Measurements from ENCODE around the gene SEMA6A. TPM values are rescaled to one million over a fixed set of nuclear protein-coding genes. Genes with fewer than 3 reads are reported as not detected.

SEMA6A gene
- total RNA-seq, 2 donors from 2014 or later, result 79.6 to 328 TPM

GRCh38 chr5:116539222-116539621 is 35.4 kb downstream of the SEMA6A start:
- DNase-seq, result no peak
- H3K27me3 Mint-ChIP-seq (ENCODE audit: insufficient read depth), result no peaks in the 10 kb centered on the region
- H3K9me3 ChIP-seq (ENCODE audit: control insufficient read depth, low read length), result peaks cover 4% of the 10 kb centered on the region
- no peak overlapping the region for H3K27ac ChIP-seq (ENCODE audit: low read depth, low read length)
- H3K4me3 Mint-ChIP-seq, result no peak overlapping the region
- H3K27me3 ChIP-seq (ENCODE audit: control insufficient read depth, insufficient read depth, low read length, poor library complexity, severe bottlenecking), result no peaks in the 10 kb centered on the region
- 81 to 96% methylated on average over 2 of the region's 3 CpGs for WGBS, 2 experiments (ENCODE audit: insufficient coverage in 1 of 2, insufficient read length in 1 of 2)
- no peak overlapping the region for H3K27ac Mint-ChIP-seq
- H3K36me3 ChIP-seq (ENCODE audit: control insufficient read depth, insufficient read depth, low read length), result no peaks in the 10 kb centered on the region
- H3K9ac ChIP-seq (ENCODE audit: extremely low read depth, low read length, poor library complexity, severe bottlenecking), result no peak overlapping the region
- H3K4me1 Mint-ChIP-seq, result peaks cover 57% of the 10 kb centered on the region
- TF ChIP-seq CTCF (conservative IDR thresholded peaks at IDR 0.05), result no peak
- H3K4me3 ChIP-seq (ENCODE audit: low read length), result no peak overlapping the region
- no peaks in the 10 kb centered on the region for H3K9me3 Mint-ChIP-seq
- H3K4me1 ChIP-seq (ENCODE audit: control insufficient read depth, insufficient read depth, low read length), result peaks cover 2% of the 10 kb centered on the region
- H3K36me3 Mint-ChIP-seq (ENCODE audit: low read depth), result peaks cover 11% of the 10 kb centered on the region

- Histone ChIP-seq H3K9me3 (ENCODE audit: control insufficient read depth, low read length) (no peaks in the 10 kb centered on the region), H3K4me3 (ENCODE audit: low read length) (no peak overlapping the region), H3K9ac (ENCODE audit: extremely low read depth, low read length, poor library complexity, severe bottlenecking) (no peak overlapping the region), H3K36me3 (ENCODE audit: control insufficient read depth, insufficient read depth, low read length) (no peaks in the 10 kb centered on the region), H3K4me1 (ENCODE audit: control insufficient read depth, insufficient read depth, low read length) (peaks cover 2% of the 10 kb centered on the region), H3K27ac (ENCODE audit: low read depth, low read length) (peak overlapping the region; percentile 47), H3K27me3 (ENCODE audit: control insufficient read depth, insufficient read depth, low read length, poor library complexity, severe bottlenecking) (no peaks in the 10 kb centered on the region)
- Mint-ChIP-seq H3K4me1 (peaks cover 54% of the 10 kb centered on the region), H3K27ac (peak overlapping the region; percentile 63), H3K9me3 (no peaks in the 10 kb centered on the region), H3K36me3 (ENCODE audit: low read depth) (peaks cover 9% of the 10 kb centered on the region), H3K4me3 (no peak overlapping the region), H3K27me3 (ENCODE audit: insufficient read depth) (no peaks in the 10 kb centered on the region)
- no peak for DNase-seq
- TF ChIP-seq CTCF (conservative IDR thresholded peaks at IDR 0.05), result no peak
- 78 to 89% methylated on average over 10 to 11 of the region's 11 CpGs for WGBS, 2 experiments (ENCODE audit: insufficient coverage in 1 of 2, insufficient read length in 1 of 2)
Measured at GRCh38 chr5:116536316-116537083, 38.1 kb downstream of the SEMA6A start.

GRCh38 chr5:116534964-116535651 is 39.5 kb downstream of the SEMA6A start:
- Histone ChIP-seq H3K36me3 (ENCODE audit: control insufficient read depth, insufficient read depth, low read length) (no peaks in the 10 kb centered on the region), H3K27ac (ENCODE audit: low read depth, low read length) (no peak overlapping the region), H3K27me3 (ENCODE audit: control insufficient read depth, insufficient read depth, low read length, poor library complexity, severe bottlenecking) (no peaks in the 10 kb centered on the region), H3K9me3 (ENCODE audit: control insufficient read depth, low read length) (no peaks in the 10 kb centered on the region), H3K4me1 (ENCODE audit: control insufficient read depth, insufficient read depth, low read length) (peaks cover 2% of the 10 kb centered on the region), H3K4me3 (ENCODE audit: low read length) (no peak overlapping the region), H3K9ac (ENCODE audit: extremely low read depth, low read length, poor library complexity, severe bottlenecking) (no peak overlapping the region)
- WGBS, 2 experiments (ENCODE audit: insufficient coverage in 1 of 2, insufficient read length in 1 of 2), result 67 to 91% methylated on average over 1 to 2 of the region's 2 CpGs
- H3K36me3 Mint-ChIP-seq (ENCODE audit: low read depth), result peaks cover 7% of the 10 kb centered on the region
- no peak overlapping the region for H3K27ac Mint-ChIP-seq
- H3K9me3 Mint-ChIP-seq, result no peaks in the 10 kb centered on the region
- H3K4me3 Mint-ChIP-seq, result no peak overlapping the region
- H3K4me1 Mint-ChIP-seq, result peaks cover 50% of the 10 kb centered on the region
- H3K27me3 Mint-ChIP-seq (ENCODE audit: insufficient read depth), result no peaks in the 10 kb centered on the region
- no peak for DNase-seq
- no peak for TF ChIP-seq CTCF (conservative IDR thresholded peaks at IDR 0.05)
